Panc1 (cell line): ENCODE data around the gene POM121L2. TPM values are rescaled to one million over a fixed set of nuclear protein-coding genes. Genes with fewer than 3 reads are reported as not detected.

Experiments used
- ATAC-seq: fragments of 200-7000 bp; cut with Tn5 transposase; 2 replicates; pipeline ENCODE4 v1.9.1; 2020; ENCODE audit warnings: mild to moderate bottlenecking, moderate library complexity
- BruUV-seq: library from RNA; stranded (reverse); fragments of 400-500 nt; replicated peaks from 2 replicates; lab custom pipeline; 2021; lab: Mats Ljungman, UMichigan
- CTCF ChIA-PET: fragments of 300-600 bp; sonication (Branson Sonifier 250); formaldehyde crosslinking; loops from one replicate; lab custom pipeline; 2022; ENCODE audit warnings: antibody characterized with exemption; lab: Charles Lee
- POLR2A ChIA-PET: fragments of 300-600 bp; sonication (Branson Sonifier 250); formaldehyde crosslinking; loops from one replicate; lab custom pipeline; 2022; ENCODE audit warnings: antibody characterized with exemption; lab: Charles Lee
- DNase-seq: peaks from one replicate; pipeline ENCODE4 v3.0.0-alpha.2; 2010; ENCODE audit warnings: low read depth, low spot score
- H3K27ac ChIP-seq: 2 replicates; pipeline ENCODE4 v1.5.1; 2011; ENCODE audit warnings: mild to moderate bottlenecking, low read length, inconsistent platforms
- H3K27me3 ChIP-seq: fragments of 200-500 bp; sonication (Bioruptor generic); 2 replicates; pipeline ENCODE4 v1.6.0; 2014; ENCODE audit warnings: low read length, inconsistent platforms; ENCODE audit not compliant: control insufficient read depth, insufficient read depth
- H3K36me3 ChIP-seq: fragments of 200-500 bp; sonication (Bioruptor generic); 2 replicates; pipeline ENCODE4 v1.5.1; 2014; ENCODE audit warnings: inconsistent platforms, mild to moderate bottlenecking, low read length, moderate library complexity; ENCODE audit not compliant: control insufficient read depth, insufficient read depth
- H3K4me1 ChIP-seq: 2 replicates; pipeline ENCODE4 v1.5.1; 2011; ENCODE audit warnings: inconsistent platforms, mild to moderate bottlenecking, low read length, moderate library complexity; ENCODE audit not compliant: control insufficient read depth, insufficient read depth
- H3K4me3 ChIP-seq, 2 experiments: 2 replicates each; pipeline ENCODE4 v1.5.1; 2011 to 2012; ENCODE audit warnings: low read depth in 2 of 2, low read length in 2 of 2, mild to moderate bottlenecking in 2 of 2, inconsistent platforms in 1 of 2, moderate library complexity in 1 of 2
- H3K9me3 ChIP-seq: fragments of 200-500 bp; sonication (Bioruptor generic); 2 replicates; pipeline ENCODE4 v1.5.1; 2014; ENCODE audit warnings: low read depth, mild to moderate bottlenecking, inconsistent platforms, low read length, moderate library complexity; ENCODE audit not compliant: control insufficient read depth, insufficient read depth
- CTCF ChIP-seq: fragments of 450-650 bp; IDR thresholded peaks from 2 replicates; pipeline ENCODE4 v1.5.1; 2017; ENCODE audit warnings: mild to moderate bottlenecking
- POLR2AphosphoS5 ChIP-seq: IDR thresholded peaks from 2 replicates; pipeline ENCODE4 v1.6.1; 2012; ENCODE audit warnings: mild to moderate bottlenecking, low read depth, low read length, moderate library complexity
- REST ChIP-seq, 2 experiments: IDR thresholded peaks; 2 replicates each; pipeline ENCODE4 v1.6.1; 2011 to 2012; ENCODE audit warnings: low read depth in 2 of 2, control low read depth in 1 of 2, low read length in 1 of 2, mild to moderate bottlenecking in 1 of 2, moderate library complexity in 1 of 2; ENCODE audit not compliant: insufficient read depth in 1 of 2
- SIN3A ChIP-seq: IDR thresholded peaks from 2 replicates; pipeline ENCODE4 v1.6.1; 2012; ENCODE audit warnings: low read depth, mild to moderate bottlenecking, low read length, moderate library complexity, borderline replicate concordance; ENCODE audit not compliant: insufficient read depth
- TCF7L2 ChIP-seq: IDR thresholded peaks from 2 replicates; pipeline ENCODE4 v1.6.1; 2011; ENCODE audit warnings: mild to moderate bottlenecking, low read depth, low read length, inconsistent platforms
- in situ Hi-C: cut with HindIII; loops from 2 replicates; pipeline ENCODE4 v1.10.0; 2016; ENCODE audit warnings: low sequenced_read_pairs, low pct_unique_long_range_greater_than_20kb
- intact Hi-C: fragments of 100-400 bp; cut with micrococcal nuclease; formaldehyde crosslinking; loops from one replicate; pipeline ENCODE4 v1.10.0; 2022; ENCODE audit not compliant: unreplicated experiment
- total RNA-seq: library from RNA; stranded (reverse); gene quantifications from one replicate; pipeline ENCODE4 v1.2.1, GENCODE V29; 2021; ENCODE audit not compliant: unreplicated experiment

The POM121L2 gene
- total RNA-seq, 1 experiment from 2014 or later: not detected

- ChIA-PET POLR2A (no interaction called here), CTCF (no interaction called here)
- in situ Hi-C loops: no loop called here
- intact Hi-C loops: no loop called here
- no peaks in the 10 kb centered on the region for H3K9me3 ChIP-seq
- ATAC-seq: no peak
- H3K4me3 ChIP-seq: no peak overlapping the region
- H3K4me1 ChIP-seq: peaks cover 9% of the 10 kb centered on the region
- BruUV-seq: no TSS peak
- no peaks in the 10 kb centered on the region; the same call in 1 of the 2 replicates for H3K36me3 ChIP-seq
- no peak for DNase-seq
- no peak overlapping the region for H3K27ac ChIP-seq
- H3K27me3 ChIP-seq: no peaks in the 10 kb centered on the region
- TF ChIP-seq REST (IDR thresholded peaks at IDR 0.05; ENCODE audit: insufficient read depth in 1 of 2, low read depth in 2 of 2, low read length in 1 of 2) (no peak), CTCF (no peak), TCF7L2 (no peak), SIN3A (no peak), POLR2AphosphoS5 (no peak)
Measured at GRCh38 chr6:27273783-27274182, 38.3 kb downstream of the POM121L2 start.

- in situ Hi-C loops: no loop called here
- Histone ChIP-seq H3K9me3 (no peaks in the 10 kb centered on the region), H3K4me3 (no peak overlapping the region), H3K4me1 (no peaks in the 10 kb centered on the region), H3K36me3 (no peaks in the 10 kb centered on the region), H3K27ac (no peak overlapping the region), H3K27me3 (no peaks in the 10 kb centered on the region)
- no TSS peak for BruUV-seq
- ChIA-PET CTCF (no interaction called here), POLR2A (no interaction called here)
- no peak for ATAC-seq
- TF ChIP-seq CTCF (no peak), TCF7L2 (no peak)
- no peak for DNase-seq
- intact Hi-C loops: no loop called here
Measured at GRCh38 chr6:27268803-27269202, 43.3 kb downstream of the POM121L2 start.
